ENCODE measurements around the gene CST9L. TPM values are rescaled to one million over a fixed set of nuclear protein-coding genes. Genes with fewer than 3 reads are reported as not detected.
A peak's percentile ranks its signal among the peaks of the same experiment; 100 is the strongest.

Gene CST9L
- total and polyA plus RNA-seq, 2 of the 13 experiments (the other 11 are each of a cell fraction or from before 2014, with no cell fraction given): 0.15 TPM; not detected in 1

DNA sequence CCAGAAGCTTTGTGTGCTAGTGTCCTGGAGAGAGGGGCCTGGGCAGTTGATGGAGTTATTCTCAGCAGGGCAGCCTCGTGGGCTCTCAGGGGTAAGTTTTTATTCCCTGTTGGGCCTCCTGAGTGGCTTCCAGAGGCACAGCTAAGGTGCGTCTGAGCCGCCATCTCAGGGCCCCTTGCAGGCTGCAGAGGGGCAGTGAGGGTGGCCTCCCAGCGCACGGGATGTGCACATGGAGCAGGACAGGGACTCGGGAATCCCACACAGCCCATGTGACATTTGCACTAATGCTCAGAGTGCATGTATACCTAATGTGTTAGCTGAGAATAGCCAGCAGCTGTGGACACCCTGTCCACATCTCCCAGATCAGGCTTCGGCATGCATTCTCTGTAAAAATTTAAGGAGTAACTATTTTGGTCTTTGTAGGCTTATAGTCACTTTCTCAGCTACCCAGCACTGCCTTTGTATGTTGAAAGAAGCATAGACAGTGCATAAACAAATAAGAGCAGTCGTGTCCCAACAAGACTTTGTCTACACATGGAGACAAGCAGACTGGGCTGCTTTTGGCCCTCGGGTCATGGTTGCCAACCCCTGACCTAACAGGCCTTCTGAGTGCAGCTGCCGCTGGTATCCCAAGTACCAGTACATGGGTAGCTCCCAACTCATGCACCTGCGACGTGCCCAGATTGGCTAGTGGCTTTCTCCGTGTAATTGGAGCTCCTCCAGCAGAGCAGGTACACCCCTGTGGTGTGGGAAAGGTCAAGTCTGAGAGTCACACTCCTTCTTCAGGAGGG, 18.6 kb upstream of the CST9L start (continued):
- TF ChIP-seq, protein P1, sequence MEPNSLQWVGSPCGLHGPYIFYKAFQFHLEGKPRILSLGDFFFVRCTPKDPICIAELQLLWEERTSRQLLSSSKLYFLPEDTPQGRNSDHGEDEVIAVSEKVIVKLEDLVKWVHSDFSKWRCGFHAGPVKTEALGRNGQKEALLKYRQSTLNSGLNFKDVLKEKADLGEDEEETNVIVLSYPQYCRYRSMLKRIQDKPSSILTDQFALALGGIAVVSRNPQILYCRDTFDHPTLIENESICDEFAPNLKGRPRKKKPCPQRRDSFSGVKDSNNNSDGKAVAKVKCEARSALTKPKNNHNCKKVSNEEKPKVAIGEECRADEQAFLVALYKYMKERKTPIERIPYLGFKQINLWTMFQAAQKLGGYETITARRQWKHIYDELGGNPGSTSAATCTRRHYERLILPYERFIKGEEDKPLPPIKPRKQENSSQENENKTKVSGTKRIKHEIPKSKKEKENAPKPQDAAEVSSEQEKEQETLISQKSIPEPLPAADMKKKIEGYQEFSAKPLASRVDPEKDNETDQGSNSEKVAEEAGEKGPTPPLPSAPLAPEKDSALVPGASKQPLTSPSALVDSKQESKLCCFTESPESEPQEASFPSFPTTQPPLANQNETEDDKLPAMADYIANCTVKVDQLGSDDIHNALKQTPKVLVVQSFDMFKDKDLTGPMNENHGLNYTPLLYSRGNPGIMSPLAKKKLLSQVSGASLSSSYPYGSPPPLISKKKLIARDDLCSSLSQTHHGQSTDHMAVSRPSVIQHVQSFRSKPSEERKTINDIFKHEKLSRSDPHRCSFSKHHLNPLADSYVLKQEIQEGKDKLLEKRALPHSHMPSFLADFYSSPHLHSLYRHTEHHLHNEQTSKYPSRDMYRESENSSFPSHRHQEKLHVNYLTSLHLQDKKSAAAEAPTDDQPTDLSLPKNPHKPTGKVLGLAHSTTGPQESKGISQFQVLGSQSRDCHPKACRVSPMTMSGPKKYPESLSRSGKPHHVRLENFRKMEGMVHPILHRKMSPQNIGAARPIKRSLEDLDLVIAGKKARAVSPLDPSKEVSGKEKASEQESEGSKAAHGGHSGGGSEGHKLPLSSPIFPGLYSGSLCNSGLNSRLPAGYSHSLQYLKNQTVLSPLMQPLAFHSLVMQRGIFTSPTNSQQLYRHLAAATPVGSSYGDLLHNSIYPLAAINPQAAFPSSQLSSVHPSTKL (CRISPR knock-in tag; IDR thresholded peaks at IDR 0.05): peak; percentile 61
- TF ChIP-seq ZMAT3 (CRISPR knock-in tag; conservative IDR thresholded peaks at IDR 0.05): peak; percentile 70; the same call in 1 of the 2 replicates
- TF ChIP-seq, protein P2, sequence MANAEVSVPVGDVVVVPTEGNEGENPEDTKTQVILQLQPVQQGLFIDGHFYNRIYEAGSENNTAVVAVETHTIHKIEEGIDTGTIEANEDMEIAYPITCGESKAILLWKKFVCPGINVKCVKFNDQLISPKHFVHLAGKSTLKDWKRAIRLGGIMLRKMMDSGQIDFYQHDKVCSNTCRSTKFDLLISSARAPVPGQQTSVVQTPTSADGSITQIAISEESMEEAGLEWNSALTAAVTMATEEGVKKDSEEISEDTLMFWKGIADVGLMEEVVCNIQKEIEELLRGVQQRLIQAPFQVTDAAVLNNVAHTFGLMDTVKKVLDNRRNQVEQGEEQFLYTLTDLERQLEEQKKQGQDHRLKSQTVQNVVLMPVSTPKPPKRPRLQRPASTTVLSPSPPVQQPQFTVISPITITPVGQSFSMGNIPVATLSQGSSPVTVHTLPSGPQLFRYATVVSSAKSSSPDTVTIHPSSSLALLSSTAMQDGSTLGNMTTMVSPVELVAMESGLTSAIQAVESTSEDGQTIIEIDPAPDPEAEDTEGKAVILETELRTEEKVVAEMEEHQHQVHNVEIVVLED (CRISPR knock-in tag; IDR thresholded peaks at IDR 0.05; ENCODE audit: borderline replicate concordance): peak; percentile 54; the same call in 1 of the 2 replicates
- peak; percentile 52; the same call in 1 of the 2 replicates for TF ChIP-seq ZNF292 (CRISPR knock-in tag; IDR thresholded peaks at IDR 0.05; ENCODE audit: borderline replicate concordance, low read depth)
- 0 out of 2 replicates have a peak, but pooled peaks have one; percentile 14 for TF ChIP-seq CHCHD3 (CRISPR knock-in tag; IDR thresholded peaks at IDR 0.05)
- peak; percentile 86; the same call in 1 of the 2 replicates for TF ChIP-seq YEATS4 (CRISPR knock-in tag; IDR thresholded peaks at IDR 0.05; ENCODE audit: borderline replicate concordance)
- TF ChIP-seq SIN3A (IDR thresholded peaks at IDR 0.05; ENCODE audit: borderline replicate concordance, low read depth, low read length): peak; percentile 42; the same call in 1 of the 2 replicates
- peak; percentile 74; the same call in 1 of the 2 replicates for TF ChIP-seq ZFP41 (CRISPR knock-in tag; IDR thresholded peaks at IDR 0.05; ENCODE audit: borderline replicate concordance)
- peak in 1 of 2 experiments; percentile 21; a peak in 1 of 4 replicates for TF ChIP-seq EP300 (IDR thresholded peaks at IDR 0.05; ENCODE audit: low read depth in 2 of 2, low read length in 2 of 2)
- peak; percentile 27; the same call in 1 of the 2 replicates for TF ChIP-seq EP300 (CRISPR knock-in tag; IDR thresholded peaks at IDR 0.05; ENCODE audit: borderline replicate concordance)
- TF ChIP-seq, protein P3, sequence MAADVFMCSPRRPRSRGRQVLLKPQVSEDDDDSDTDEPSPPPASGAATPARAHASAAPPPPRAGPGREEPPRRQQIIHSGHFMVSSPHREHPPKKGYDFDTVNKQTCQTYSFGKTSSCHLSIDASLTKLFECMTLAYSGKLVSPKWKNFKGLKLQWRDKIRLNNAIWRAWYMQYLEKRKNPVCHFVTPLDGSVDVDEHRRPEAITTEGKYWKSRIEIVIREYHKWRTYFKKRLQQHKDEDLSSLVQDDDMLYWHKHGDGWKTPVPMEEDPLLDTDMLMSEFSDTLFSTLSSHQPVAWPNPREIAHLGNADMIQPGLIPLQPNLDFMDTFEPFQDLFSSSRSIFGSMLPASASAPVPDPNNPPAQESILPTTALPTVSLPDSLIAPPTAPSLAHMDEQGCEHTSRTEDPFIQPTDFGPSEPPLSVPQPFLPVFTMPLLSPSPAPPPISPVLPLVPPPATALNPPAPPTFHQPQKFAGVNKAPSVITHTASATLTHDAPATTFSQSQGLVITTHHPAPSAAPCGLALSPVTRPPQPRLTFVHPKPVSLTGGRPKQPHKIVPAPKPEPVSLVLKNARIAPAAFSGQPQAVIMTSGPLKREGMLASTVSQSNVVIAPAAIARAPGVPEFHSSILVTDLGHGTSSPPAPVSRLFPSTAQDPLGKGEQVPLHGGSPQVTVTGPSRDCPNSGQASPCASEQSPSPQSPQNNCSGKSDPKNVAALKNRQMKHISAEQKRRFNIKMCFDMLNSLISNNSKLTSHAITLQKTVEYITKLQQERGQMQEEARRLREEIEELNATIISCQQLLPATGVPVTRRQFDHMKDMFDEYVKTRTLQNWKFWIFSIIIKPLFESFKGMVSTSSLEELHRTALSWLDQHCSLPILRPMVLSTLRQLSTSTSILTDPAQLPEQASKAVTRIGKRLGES (CRISPR knock-in tag; IDR thresholded peaks at IDR 0.05; ENCODE audit: borderline replicate concordance): peak; percentile 90; the same call in 1 of the 2 replicates
- no peak for TF ChIP-seq GTF3A (CRISPR knock-in tag; conservative IDR thresholded peaks at IDR 0.05)
- TF ChIP-seq, protein P4, sequence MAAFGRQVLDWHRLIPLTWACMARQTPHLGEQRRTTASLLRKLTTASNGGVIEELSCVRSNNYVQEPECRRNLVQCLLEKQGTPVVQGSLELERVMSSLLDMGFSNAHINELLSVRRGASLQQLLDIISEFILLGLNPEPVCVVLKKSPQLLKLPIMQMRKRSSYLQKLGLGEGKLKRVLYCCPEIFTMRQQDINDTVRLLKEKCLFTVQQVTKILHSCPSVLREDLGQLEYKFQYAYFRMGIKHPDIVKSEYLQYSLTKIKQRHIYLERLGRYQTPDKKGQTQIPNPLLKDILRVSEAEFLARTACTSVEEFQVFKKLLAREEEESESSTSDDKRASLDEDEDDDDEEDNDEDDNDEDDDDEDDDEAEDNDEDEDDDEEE (CRISPR knock-in tag; IDR thresholded peaks at IDR 0.05): peak; percentile 54; the same call in 1 of the 2 replicates
- 0 out of 2 replicates have a peak, but pooled peaks have one; percentile 24 for TF ChIP-seq CBFB (CRISPR knock-in tag; IDR thresholded peaks at IDR 0.05)
- TF ChIP-seq ZNF749 (CRISPR knock-in tag; IDR thresholded peaks at IDR 0.05; ENCODE audit: borderline replicate concordance): peak; percentile 90; the same call in 1 of the 2 replicates
- TF ChIP-seq NR2C2 (CRISPR knock-in tag; IDR thresholded peaks at IDR 0.05; ENCODE audit: borderline replicate concordance): 0 out of 2 replicates have a peak, but pooled peaks have one; percentile 2
- TF ChIP-seq ZNF264 (CRISPR knock-in tag; IDR thresholded peaks at IDR 0.05): 0 out of 2 replicates have a peak, but pooled peaks have one; percentile 41
